Measurements from ENCODE around the gene CRYBA1. TPM values are rescaled to one million over a fixed set of nuclear protein-coding genes. Genes with fewer than 3 reads are reported as not detected.

Gene CRYBA1
- total RNA-seq, 2 donors from 2014 or later: not detected

DNA sequence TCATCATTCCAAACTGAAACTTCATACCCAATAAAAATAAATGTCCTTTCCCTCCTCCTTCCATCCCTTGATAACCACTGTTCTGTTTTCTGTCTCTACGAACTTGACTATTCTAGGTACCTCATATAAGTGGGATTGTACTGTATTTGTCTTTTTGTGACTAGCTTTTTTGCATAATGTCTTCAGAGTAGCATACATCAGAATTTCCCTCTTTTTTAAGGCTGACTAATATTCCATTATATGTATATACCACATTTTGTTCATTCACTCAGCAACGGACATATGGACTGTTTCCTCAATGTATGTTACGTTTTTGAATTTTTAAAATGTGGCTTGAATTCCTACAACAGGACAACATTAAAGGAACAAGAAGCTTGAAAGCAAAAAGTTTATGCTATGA is 48.8 kb downstream of the CRYBA1 start:
- Mint-ChIP-seq H3K36me3 (ENCODE audit: low read depth) (peaks cover 3% of the 10 kb centered on the region), H3K27me3 (no peaks in the 10 kb centered on the region), H3K4me3 (peak overlapping the region; percentile 52), H3K4me1 (peaks cover 22% of the 10 kb centered on the region), H3K27ac (peak overlapping the region; percentile 98)
- no peak for ATAC-seq
- DNase-seq: no peak
- no peaks in the 10 kb centered on the region for H3K9me3 ChIP-seq (ENCODE audit: control insufficient read depth, low read length, poor library complexity, severe bottlenecking)

DNA sequence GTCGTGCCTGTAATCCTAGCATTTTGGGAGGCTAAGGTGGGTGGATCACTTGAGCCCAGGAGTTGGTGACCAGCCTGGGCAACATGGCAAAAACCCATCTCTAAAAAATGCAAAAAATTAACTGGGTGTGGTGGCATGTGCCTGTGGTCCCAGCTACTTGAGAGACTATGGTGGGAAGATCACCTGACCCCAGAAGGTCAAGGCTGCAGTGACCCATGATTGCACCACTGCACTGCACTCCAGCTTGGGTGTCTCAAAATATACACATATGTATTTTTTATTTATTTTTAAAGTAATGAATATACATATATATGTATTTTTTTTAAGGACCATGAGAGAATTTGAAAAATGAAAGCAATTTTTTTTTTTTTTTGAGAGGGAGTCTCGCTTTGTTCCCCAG is 52.4 kb downstream of the CRYBA1 start:
- no peak overlapping the region for H3K27ac Mint-ChIP-seq
- no peaks in the 10 kb centered on the region for H3K9me3 ChIP-seq (ENCODE audit: control insufficient read depth, low read length, poor library complexity, severe bottlenecking)
- H3K27me3 Mint-ChIP-seq: no peaks in the 10 kb centered on the region
- no peak for ATAC-seq
- H3K4me3 Mint-ChIP-seq: no peak overlapping the region
- no peak for DNase-seq
- peaks cover 12% of the 10 kb centered on the region for H3K4me1 Mint-ChIP-seq
- no peaks in the 10 kb centered on the region for H3K36me3 Mint-ChIP-seq (ENCODE audit: low read depth)

DNA sequence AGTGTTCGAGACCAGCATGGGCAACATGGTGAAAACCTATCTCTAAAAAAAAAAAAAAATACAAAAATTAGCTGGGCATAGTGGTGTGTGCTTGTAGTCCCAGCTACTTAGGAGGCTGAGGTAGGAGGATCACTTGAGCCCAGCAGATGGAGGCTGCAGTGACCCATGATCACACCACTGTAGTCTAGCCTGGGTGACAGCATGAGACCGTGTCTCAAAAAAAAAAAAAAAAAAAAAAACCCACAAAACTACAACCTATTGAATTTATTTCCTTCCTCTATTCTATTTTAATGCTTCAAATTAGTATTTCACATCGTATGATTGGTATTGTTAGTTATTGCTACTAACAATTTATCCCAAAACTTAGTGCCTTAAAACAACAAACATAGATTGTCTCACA is 56.7 kb downstream of the CRYBA1 start:
- ATAC-seq (no peak), DNase-seq (no peak)
- no peaks in the 10 kb centered on the region for H3K9me3 ChIP-seq (ENCODE audit: control insufficient read depth, low read length, poor library complexity, severe bottlenecking)
- Mint-ChIP-seq H3K4me3 (no peak overlapping the region), H3K4me1 (peaks cover 4% of the 10 kb centered on the region), H3K27me3 (no peaks in the 10 kb centered on the region), H3K36me3 (ENCODE audit: low read depth) (no peaks in the 10 kb centered on the region), H3K27ac (no peak overlapping the region)

Other genes starting within 250 kb of the CRYBA1 start
- gene SEZ6, start 240.8 kb upstream of the CRYBA1 start, total RNA-seq: under 1 TPM; 0.35 to 0.47 TPM
- 1 to 10 TPM; 2.2 to 2.5 TPM for gene PIPOX, start 203.7 kb upstream of the CRYBA1 start, total RNA-seq
- 100 to 1,000 TPM; 142 to 153 TPM for gene MYO18A, start 66.5 kb upstream of the CRYBA1 start, total RNA-seq
- 10 to 100 TPM; 70.0 to 76.8 TPM for gene NUFIP2, start 47.3 kb downstream of the CRYBA1 start, total RNA-seq
- 10 to 100 TPM; 54.3 to 58.2 TPM for gene TAOK1, start 143.5 kb downstream of the CRYBA1 start, total RNA-seq